K562 (cell line): ENCODE results near the gene CTNNA3. TPM values are rescaled to one million over a fixed set of nuclear protein-coding genes. Genes with fewer than 3 reads are reported as not detected.

ENCODE experiments used
- ATAC-seq: fragments of 200-7000 bp; cut with Tn5 transposase; 3 replicates; pipeline ENCODE4 v1.9.1; 2020; ENCODE audit warnings: moderate library complexity
- BruUV-seq: library from RNA; stranded (reverse); fragments of 400-500 nt; replicated peaks from 2 replicates; lab custom pipeline; 2021; lab: Mats Ljungman, UMichigan
- CTCF ChIA-PET: fragments of 300-600 bp; formaldehyde crosslinking; extraction: SDS; loops from one replicate; lab custom pipeline; 2021; ENCODE audit warnings: low intra/inter-chr PET ratio; lab: Yijun Ruan, JAX
- POLR2A ChIA-PET: fragments of 300-600, 350-650 bp; sonication (Branson Sonifier 250); formaldehyde crosslinking; extraction: SDS; loops from one replicate; lab custom pipeline; 2021; ENCODE audit warnings: antibody characterized with exemption, inconsistent platforms; lab: Yijun Ruan, JAX
- DNase-seq, 4 experiments: peaks; one replicate each; pipeline versions ENCODE4 v3.0.0 to v3.0.0-alpha.2; 2011 to 2018; ENCODE audit warnings: low spot score in 3 of 4, mixed read lengths in 3 of 4; ENCODE audit errors: extremely low read depth in 1 of 4
- FAIRE-seq: peaks from 2 replicates; lab custom pipeline; 2011; peaks lifted over from hg19 to GRCh38; lab: Jason Lieb, UNC
- H2AFZ ChIP-seq: 2 replicates; pipeline ENCODE4 v1.6.0; 2011; ENCODE audit warnings: low read depth, low read length, control low read depth, inconsistent platforms
- H3K27ac ChIP-seq: fragments of 200-600 bp; 3 replicates; pipeline ENCODE4 v1.8.0; 2011; ENCODE audit warnings: low read depth, mild to moderate bottlenecking, control low read depth, inconsistent platforms, low read length, moderate library complexity, mixed read lengths; ENCODE audit errors: extremely low read depth
- H3K27me3 ChIP-seq, 2 experiments: fragments of 300-600 bp in 1 of 2; 2 replicates in 1 of 2; 3 replicates in 1 of 2; pipeline versions ENCODE4 v1.6.0 to v1.8.0; 2011; ENCODE audit warnings: inconsistent platforms in 2 of 2, low read length in 2 of 2, mild to moderate bottlenecking in 1 of 2, mixed read lengths in 1 of 2, moderate library complexity in 1 of 2; ENCODE audit not compliant: control insufficient read depth in 2 of 2, insufficient read depth in 2 of 2
- H3K36me3 ChIP-seq: fragments of 300-600 bp; 3 replicates; pipeline ENCODE4 v1.8.0; 2011; ENCODE audit warnings: mild to moderate bottlenecking, low read length, inconsistent platforms; ENCODE audit not compliant: control insufficient read depth, insufficient read depth
- H3K4me1 ChIP-seq, 2 experiments: fragments of 200-600 bp in 1 of 2; replicated peaks in 1 of 2; 2 replicates in 1 of 2; 3 replicates in 1 of 2; pipeline versions ENCODE4 v1.5.1 to v1.8.0; 2011; ENCODE audit warnings: inconsistent platforms in 2 of 2, low read length in 2 of 2, mild to moderate bottlenecking in 1 of 2, mixed read lengths in 1 of 2, moderate library complexity in 1 of 2; ENCODE audit not compliant: control insufficient read depth in 2 of 2, insufficient read depth in 2 of 2
- H3K4me2 ChIP-seq: 2 replicates; pipeline ENCODE4 v1.6.1; 2011; ENCODE audit warnings: low read length, control low read depth, inconsistent platforms, mixed read lengths; ENCODE audit not compliant: insufficient read depth
- H3K4me3 ChIP-seq: fragments of 200-600 bp; sonication (generic), shearing (Covaris generic); 2 replicates; pipeline ENCODE4 v1.5.1; 2016; ENCODE audit warnings: control low read depth, inconsistent platforms
- H3K79me2 ChIP-seq: fragments of 200-600 bp; 3 replicates; pipeline ENCODE4 v1.8.0; 2011; ENCODE audit warnings: low read length, inconsistent platforms; ENCODE audit not compliant: control insufficient read depth, insufficient read depth
- H3K9ac ChIP-seq, 2 experiments: 2 replicates each; pipeline versions ENCODE4 v1.6.0 to v1.6.1; 2011; ENCODE audit warnings: low read depth in 2 of 2, low read length in 2 of 2, control low read depth in 1 of 2, inconsistent platforms in 1 of 2, mild to moderate bottlenecking in 1 of 2, mixed read lengths in 1 of 2; ENCODE audit not compliant: insufficient read depth in 1 of 2
- H3K9me1 ChIP-seq: one replicate; pipeline ENCODE4 v1.6.0; 2011; ENCODE audit warnings: inconsistent platforms, mild to moderate bottlenecking, low read length, moderate library complexity; ENCODE audit not compliant: control insufficient read depth, insufficient read depth
- H3K9me3 ChIP-seq: replicated peaks from 2 replicates; pipeline ENCODE4 v1.5.1; 2011; ENCODE audit warnings: low read depth, low read length, inconsistent platforms; ENCODE audit not compliant: control insufficient read depth, insufficient read depth
- H4K20me1 ChIP-seq: replicated peaks from 2 replicates; pipeline ENCODE4 v1.6.1; 2011; ENCODE audit warnings: low read length, inconsistent platforms, mixed read lengths; ENCODE audit not compliant: control insufficient read depth, insufficient read depth
- CBX5 ChIP-seq: IDR thresholded peaks from 2 replicates; pipeline ENCODE4 v1.6.1; 2014; ENCODE audit warnings: low read depth, borderline replicate concordance
- CREB1 ChIP-seq, 2 experiments: sonication (generic) in 1 of 2; formaldehyde crosslinking in 1 of 2; IDR thresholded peaks; 2 replicates each; pipeline versions ENCODE4 v1.6.1 to v1.8.0; 2012 to 2022; ENCODE audit warnings: inconsistent platforms in 1 of 2, mild to moderate bottlenecking in 1 of 2, missing genetic modification reagents in 1 of 2, moderate library complexity in 1 of 2
- DNMT1 ChIP-seq: fragments of 450-650 bp; IDR thresholded peaks from 2 replicates; pipeline ENCODE4 v1.6.1; 2016; ENCODE audit warnings: antibody characterized with exemption, mild to moderate bottlenecking
- KAT8 ChIP-seq: fragments of 450-650 bp; IDR thresholded peaks from 2 replicates; pipeline ENCODE4 v1.6.1; 2016; ENCODE audit warnings: low read depth, mild to moderate bottlenecking
- MCM2 ChIP-seq: fragments of 450-650 bp; IDR thresholded peaks from 2 replicates; pipeline ENCODE4 v1.6.1; 2017; ENCODE audit warnings: low read depth, mild to moderate bottlenecking
- NR0B1 ChIP-seq: fragments of 450-650 bp; IDR thresholded peaks from one replicate; pipeline ENCODE4 v1.6.1; 2018; ENCODE audit warnings: mild to moderate bottlenecking, moderate library complexity; ENCODE audit not compliant: partially characterized antibody
- POLR2G ChIP-seq: fragments of 200-400 bp; formaldehyde crosslinking; IDR thresholded peaks from 2 replicates; pipeline ENCODE4 v1.6.1; 2017; ENCODE audit warnings: low read depth, mild to moderate bottlenecking, antibody characterized with exemption, low read length, moderate library complexity
- SIN3B ChIP-seq: fragments of 450-650 bp; IDR thresholded peaks from 2 replicates; pipeline ENCODE4 v1.6.1; 2017; ENCODE audit warnings: low read depth, mild to moderate bottlenecking, moderate library complexity
- SIRT6 ChIP-seq: IDR thresholded peaks from one replicate; pipeline ENCODE4 v1.6.1; 2012; ENCODE audit warnings: low read depth, mild to moderate bottlenecking, control low read depth, inconsistent platforms, low read length, moderate library complexity
- TARDBP ChIP-seq: fragments of 450-650 bp; IDR thresholded peaks from 2 replicates; pipeline ENCODE4 v1.6.1; 2016
- ZBTB49 ChIP-seq: sonication (generic); formaldehyde crosslinking; IDR thresholded peaks from 2 replicates; pipeline ENCODE4 v1.8.0; 2022; ENCODE audit warnings: missing genetic modification reagents, mild to moderate bottlenecking, borderline replicate concordance
- ZKSCAN1 ChIP-seq: fragments of 150-350 bp; IDR thresholded peaks from 2 replicates; pipeline ENCODE4 v1.6.1; 2016; ENCODE audit warnings: low read depth, low read length
- ZNF668 ChIP-seq: fragments of 250-450 bp; sonication (Bioruptor Pico); IDR thresholded peaks from 2 replicates; pipeline ENCODE4 v1.8.0; 2022; ENCODE audit warnings: mild to moderate bottlenecking, inconsistent platforms
- WGBS: fragments of 100-300 bp; shearing (Covaris generic); methylation state at CpG from one replicate; pipeline ENCODE4 v1.1.6; 2016; ENCODE audit warnings: low coverage, mixed read lengths; ENCODE audit not compliant: insufficient coverage; ENCODE audit errors: missing lambda C conversion rate; 5-methylcytosine and 5-hydroxymethylcytosine counted together
- in situ Hi-C: fragments of 300-500 bp; cut with MboI; formaldehyde crosslinking; loops from 4 replicates; pipeline ENCODE4 v1.15.0; 2018; ENCODE audit warnings: inconsistent platforms, mixed read lengths
- intact Hi-C: fragments of 100-400 bp; cut with micrococcal nuclease; formaldehyde crosslinking; loops from 2 replicates; pipeline ENCODE4 v1.14.2; 2022
- polyA plus RNA-seq, 8 experiments: library from polyadenylated mRNA; depleted of rRNA in 4 of 8; stranded (reverse) in 5 of 8; unstranded in 3 of 8; fragments of >200 nt; fragmentation: Nextera tagmentation in 2 of 8; fragmentation: Illumina TruSeq in 1 of 8; extraction: Ambion mirVana in 2 of 8; extraction: Trizol in 1 of 8; gene quantifications; 2 replicates each; pipeline versions ENCODE4 v1.2.1 to v1.2.3, GENCODE V29; 2011 to 2014; ENCODE audit warnings: inconsistent platforms in 1 of 8, missing spikeins in 1 of 8
- total RNA-seq, 7 experiments: library from RNA; depleted of rRNA in 6 of 7; stranded (reverse); fragments of >200 nt in 6 of 7; fragmentation: Illumina TruSeq in 2 of 7; extraction: Trizol in 2 of 7; gene quantifications; 2 replicates each; pipeline versions ENCODE4 v1.2.1 to v1.2.3, GENCODE V29; 2011 to 2021; ENCODE audit warnings: low replicate concordance in 1 of 7

Gene CTNNA3
- total and polyA plus RNA-seq, 9 of the 15 experiments (the other 6 are each of a cell fraction or from before 2014, with no cell fraction given), result 0.04 TPM; not detected in 8

DNA sequence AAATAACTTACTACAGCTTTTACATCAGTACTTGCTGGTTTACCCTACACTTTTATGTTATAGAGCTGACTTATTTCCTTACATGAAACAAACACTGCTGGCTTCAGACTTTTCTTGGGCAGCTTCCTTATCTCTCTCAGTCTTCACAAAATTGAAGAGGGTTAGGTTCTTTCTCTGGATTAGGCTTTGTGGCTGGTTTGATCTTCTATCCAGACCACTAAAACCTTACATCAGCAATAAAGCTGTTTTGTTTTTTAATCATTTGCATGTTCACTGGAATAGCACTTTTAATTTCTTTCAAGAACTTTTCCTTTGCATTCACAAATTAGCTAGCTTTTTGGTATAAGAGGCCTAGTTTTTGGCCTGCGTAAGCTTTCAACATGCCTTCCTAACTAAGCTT, 551.5 kb downstream of the CTNNA3 start:
- ChIA-PET CTCF (no interaction called here), POLR2A (no interaction called here)
- Histone ChIP-seq H3K79me2 (no peaks in the 10 kb centered on the region), H3K27ac (no peak overlapping the region), H3K9ac (no peak overlapping the region), H3K36me3 (no peaks in the 10 kb centered on the region), H3K9me3 (no peaks in the 10 kb centered on the region), H3K4me3 (no peak overlapping the region), H4K20me1 (no peaks in the 10 kb centered on the region), H3K4me2 (no peak overlapping the region), H2AFZ (no peak overlapping the region), H3K4me1 (no peaks in the 10 kb centered on the region), H3K9me1 (no peaks in the 10 kb centered on the region), H3K27me3 (no peaks in the 10 kb centered on the region)
- no peak for ATAC-seq
- no peak for FAIRE-seq
- BruUV-seq, result no TSS peak
- TF ChIP-seq SIN3B (no peak), POLR2G (no peak), NR0B1 (no peak), TARDBP (no peak), ZNF668 (no peak), CREB1 (IDR thresholded peaks at IDR 0.05) (no peak), CREB1 (CRISPR knock-in tag; IDR thresholded peaks at IDR 0.05) (no peak), ZBTB49 (CRISPR knock-in tag) (no peak), MCM2 (no peak), CBX5 (no peak), KAT8 (no peak), SIRT6 (no peak), ZKSCAN1 (no peak), DNMT1 (no peak)
- 7% methylated on average over 1 of the region's 1 CpG for WGBS
- in situ Hi-C loops (no loop called here), intact Hi-C loops (no loop called here)
- no peak for DNase-seq
